ENCODE data around the gene ARHGEF28. TPM values are rescaled to one million over a fixed set of nuclear protein-coding genes. Genes with fewer than 3 reads are reported as not detected.

Gene ARHGEF28
- total RNA-seq, 1 experiment from 2014 or later, result 6.1 TPM

DNA sequence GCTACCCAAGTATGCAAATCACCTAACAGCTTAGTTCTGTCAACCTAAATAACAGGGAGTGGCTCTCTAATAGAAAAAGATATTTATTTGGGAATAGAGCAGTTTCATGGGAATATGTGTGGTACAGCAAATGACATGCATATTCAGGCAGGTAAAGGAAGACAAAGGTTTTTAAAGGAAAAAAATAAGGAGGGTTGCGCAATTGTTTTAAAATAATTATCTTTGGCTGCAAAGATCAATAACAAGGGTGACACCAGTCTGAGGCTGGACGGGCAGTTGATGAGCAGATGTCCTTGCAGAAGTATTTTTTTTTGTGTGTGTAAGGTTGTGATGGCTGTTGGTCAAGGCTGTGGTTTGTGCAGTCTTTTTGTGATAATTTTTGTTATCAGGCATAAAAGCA, 332.0 kb downstream of the ARHGEF28 start:
- Histone ChIP-seq H3K9me2 (ENCODE audit: insufficient read depth) (no peaks in the 10 kb centered on the region), H3K79me2 (ENCODE audit: insufficient read depth, low read length) (no peaks in the 10 kb centered on the region), H3K9me3 (ENCODE audit: control insufficient read depth in 1 of 2, insufficient read depth in 1 of 2, low read depth in 1 of 2, low read length in 2 of 2) (no peaks in the 10 kb centered on the region), H2AFZ (ENCODE audit: low read depth, low read length, poor library complexity, severe bottlenecking) (no peak overlapping the region), H4K20me1 (ENCODE audit: insufficient read depth) (no peaks in the 10 kb centered on the region), H3K4me3 (replicated peaks in 1 of 2; ENCODE audit: low read depth in 1 of 2, low read length in 2 of 2) (no peak overlapping the region), H3K27me3 (ENCODE audit: insufficient read depth, low read length) (no peaks in the 10 kb centered on the region), H3K36me3 (ENCODE audit: control insufficient read depth in 1 of 2, insufficient read depth in 2 of 2, low read length in 2 of 2) (no peaks in the 10 kb centered on the region), H3K4me1 (ENCODE audit: control insufficient read depth in 1 of 2, insufficient read depth in 2 of 2, low read length in 2 of 2) (no peaks in the 10 kb centered on the region), H3K27ac (ENCODE audit: low read depth, low read length) (no peak overlapping the region), H3K4me2 (ENCODE audit: low read length) (no peak overlapping the region), H3K9ac (ENCODE audit: low read length) (no peak overlapping the region)
- POLR2A ChIA-PET, result no interaction called here
- DNase-seq (ENCODE audit: low read depth, low spot score) (no peak), ATAC-seq (no peak)
- intact Hi-C loops (cut with micrococcal nuclease), result no loop called here
- no TSS peak for BruUV-seq (replicated peaks)
- TF ChIP-seq ZNF274 (IDR thresholded peaks at IDR 0.05; ENCODE audit: low read depth, low read length) (no peak), CEBPB (IDR thresholded peaks at IDR 0.05; ENCODE audit: low read depth) (no peak)
- TF ChIP-seq, protein P1, sequence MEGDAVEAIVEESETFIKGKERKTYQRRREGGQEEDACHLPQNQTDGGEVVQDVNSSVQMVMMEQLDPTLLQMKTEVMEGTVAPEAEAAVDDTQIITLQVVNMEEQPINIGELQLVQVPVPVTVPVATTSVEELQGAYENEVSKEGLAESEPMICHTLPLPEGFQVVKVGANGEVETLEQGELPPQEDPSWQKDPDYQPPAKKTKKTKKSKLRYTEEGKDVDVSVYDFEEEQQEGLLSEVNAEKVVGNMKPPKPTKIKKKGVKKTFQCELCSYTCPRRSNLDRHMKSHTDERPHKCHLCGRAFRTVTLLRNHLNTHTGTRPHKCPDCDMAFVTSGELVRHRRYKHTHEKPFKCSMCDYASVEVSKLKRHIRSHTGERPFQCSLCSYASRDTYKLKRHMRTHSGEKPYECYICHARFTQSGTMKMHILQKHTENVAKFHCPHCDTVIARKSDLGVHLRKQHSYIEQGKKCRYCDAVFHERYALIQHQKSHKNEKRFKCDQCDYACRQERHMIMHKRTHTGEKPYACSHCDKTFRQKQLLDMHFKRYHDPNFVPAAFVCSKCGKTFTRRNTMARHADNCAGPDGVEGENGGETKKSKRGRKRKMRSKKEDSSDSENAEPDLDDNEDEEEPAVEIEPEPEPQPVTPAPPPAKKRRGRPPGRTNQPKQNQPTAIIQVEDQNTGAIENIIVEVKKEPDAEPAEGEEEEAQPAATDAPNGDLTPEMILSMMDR (IDR thresholded peaks at IDR 0.05 in 2 of 3, conservative IDR thresholded peaks at IDR 0.05 in 1 of 3; ENCODE audit: borderline replicate concordance in 1 of 3, insufficient read depth in 1 of 3, low read depth in 2 of 3, low read length in 2 of 3), result no peak
- TF ChIP-seq, protein P2, sequence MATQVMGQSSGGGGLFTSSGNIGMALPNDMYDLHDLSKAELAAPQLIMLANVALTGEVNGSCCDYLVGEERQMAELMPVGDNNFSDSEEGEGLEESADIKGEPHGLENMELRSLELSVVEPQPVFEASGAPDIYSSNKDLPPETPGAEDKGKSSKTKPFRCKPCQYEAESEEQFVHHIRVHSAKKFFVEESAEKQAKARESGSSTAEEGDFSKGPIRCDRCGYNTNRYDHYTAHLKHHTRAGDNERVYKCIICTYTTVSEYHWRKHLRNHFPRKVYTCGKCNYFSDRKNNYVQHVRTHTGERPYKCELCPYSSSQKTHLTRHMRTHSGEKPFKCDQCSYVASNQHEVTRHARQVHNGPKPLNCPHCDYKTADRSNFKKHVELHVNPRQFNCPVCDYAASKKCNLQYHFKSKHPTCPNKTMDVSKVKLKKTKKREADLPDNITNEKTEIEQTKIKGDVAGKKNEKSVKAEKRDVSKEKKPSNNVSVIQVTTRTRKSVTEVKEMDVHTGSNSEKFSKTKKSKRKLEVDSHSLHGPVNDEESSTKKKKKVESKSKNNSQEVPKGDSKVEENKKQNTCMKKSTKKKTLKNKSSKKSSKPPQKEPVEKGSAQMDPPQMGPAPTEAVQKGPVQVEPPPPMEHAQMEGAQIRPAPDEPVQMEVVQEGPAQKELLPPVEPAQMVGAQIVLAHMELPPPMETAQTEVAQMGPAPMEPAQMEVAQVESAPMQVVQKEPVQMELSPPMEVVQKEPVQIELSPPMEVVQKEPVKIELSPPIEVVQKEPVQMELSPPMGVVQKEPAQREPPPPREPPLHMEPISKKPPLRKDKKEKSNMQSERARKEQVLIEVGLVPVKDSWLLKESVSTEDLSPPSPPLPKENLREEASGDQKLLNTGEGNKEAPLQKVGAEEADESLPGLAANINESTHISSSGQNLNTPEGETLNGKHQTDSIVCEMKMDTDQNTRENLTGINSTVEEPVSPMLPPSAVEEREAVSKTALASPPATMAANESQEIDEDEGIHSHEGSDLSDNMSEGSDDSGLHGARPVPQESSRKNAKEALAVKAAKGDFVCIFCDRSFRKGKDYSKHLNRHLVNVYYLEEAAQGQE (IDR thresholded peaks at IDR 0.05; ENCODE audit: low read depth), result no peak
- RAD21 ChIA-PET (ENCODE audit: low non-redundant PET in 1 of 2, low total read pairs in 2 of 2, uncharacterized antibody in 2 of 2, unreplicated experiment in 2 of 2), result no interaction called here
- CTCF ChIA-PET, result no interaction called here
